GM11168 (cell line): ENCODE results near the gene EFCAB6.
"Not testable (repeated sequence)": the region's sequence is repeated elsewhere in the genome, so short reads cannot be mapped to it uniquely, and the experiment has no call there.

ENCODE experiments used
- in situ Hi-C: fragments of 300-500 bp; cut with MboI; formaldehyde crosslinking; loops from one replicate; pipeline ENCODE4 v1.12.0; 2022; ENCODE audit warnings: low sequenced_read_pairs; ENCODE audit not compliant: unreplicated experiment

The EFCAB6 gene

DNA sequence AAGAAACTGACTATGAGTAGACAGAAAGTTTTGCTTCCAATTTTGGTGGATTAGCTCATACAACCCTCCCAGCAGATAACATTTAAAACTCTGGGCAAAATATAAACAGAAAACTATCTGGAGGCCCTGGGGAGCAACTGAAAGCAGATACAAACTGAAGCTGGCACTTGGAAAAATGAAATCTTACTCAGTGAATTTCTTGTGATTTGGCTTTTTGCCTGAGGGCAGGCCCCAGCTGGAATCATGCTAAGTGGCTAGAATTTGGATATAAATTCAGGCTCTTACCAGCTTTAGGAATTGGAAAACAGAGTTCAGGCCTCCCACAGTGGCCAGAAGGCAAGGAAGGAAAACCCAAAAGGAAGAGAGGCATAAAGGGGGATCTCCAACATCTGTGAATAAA is 85.8 kb downstream of the EFCAB6 start:
- in situ Hi-C loops = no loop called here

DNA sequence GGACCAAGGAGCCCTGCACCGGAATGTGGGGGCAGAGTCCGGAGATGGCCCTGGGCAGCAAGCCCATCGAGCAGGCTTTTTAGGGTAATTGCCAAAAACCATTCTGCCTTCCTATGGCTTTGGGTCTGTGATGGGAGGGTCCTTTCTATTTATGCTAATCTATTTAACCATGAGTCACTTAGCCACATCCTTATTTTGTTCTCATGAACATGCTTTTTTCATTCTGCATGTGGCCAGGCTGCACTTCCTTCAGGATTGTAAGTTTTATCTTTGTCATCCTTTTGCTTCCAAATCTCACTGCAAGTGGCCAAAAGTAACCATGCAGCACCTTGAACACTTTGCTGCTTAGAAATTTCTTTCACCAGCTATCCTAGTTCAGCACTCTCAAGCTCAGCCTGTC is 88.3 kb downstream of the EFCAB6 start:
- in situ Hi-C loops = no loop called here

DNA sequence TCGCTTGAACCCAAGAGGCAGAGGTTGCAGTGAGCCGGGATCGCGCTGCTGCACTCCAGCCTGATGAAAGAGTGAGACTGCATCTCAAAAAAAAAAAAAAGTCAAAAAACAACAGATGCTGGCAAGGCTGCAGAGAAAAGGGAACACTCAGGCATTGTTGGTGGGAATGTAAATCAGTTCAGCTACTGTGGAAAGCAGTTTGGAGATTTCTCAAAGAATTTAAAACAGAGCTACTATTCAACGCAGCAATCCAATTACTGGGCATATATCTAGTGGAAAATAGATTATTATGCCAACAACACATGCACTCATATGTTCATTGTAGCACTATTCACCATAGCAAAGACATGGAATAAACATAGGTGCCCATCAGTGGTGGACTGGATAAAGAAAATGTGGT is 89.7 kb downstream of the EFCAB6 start:
- in situ Hi-C loops = no loop called here

DNA sequence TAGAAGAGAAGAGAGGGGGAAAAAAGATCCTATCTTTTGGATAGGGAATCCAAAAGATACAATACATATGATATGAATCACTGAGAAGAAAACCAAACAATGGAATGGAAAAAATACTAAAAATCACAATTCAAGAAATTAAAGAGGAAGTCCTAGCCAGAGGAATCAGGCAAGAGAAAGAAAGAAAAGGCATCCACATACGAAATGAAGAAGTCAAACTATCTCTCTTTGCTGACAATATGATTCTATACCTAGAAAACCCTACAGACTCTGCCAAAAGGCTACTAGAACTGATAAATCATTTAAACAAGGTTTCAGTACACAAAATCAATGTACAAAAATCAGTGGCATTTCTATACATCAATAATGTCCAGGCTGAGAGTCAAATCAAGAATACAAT is 91.4 kb downstream of the EFCAB6 start:
- in situ Hi-C loops = no loop called here

DNA sequence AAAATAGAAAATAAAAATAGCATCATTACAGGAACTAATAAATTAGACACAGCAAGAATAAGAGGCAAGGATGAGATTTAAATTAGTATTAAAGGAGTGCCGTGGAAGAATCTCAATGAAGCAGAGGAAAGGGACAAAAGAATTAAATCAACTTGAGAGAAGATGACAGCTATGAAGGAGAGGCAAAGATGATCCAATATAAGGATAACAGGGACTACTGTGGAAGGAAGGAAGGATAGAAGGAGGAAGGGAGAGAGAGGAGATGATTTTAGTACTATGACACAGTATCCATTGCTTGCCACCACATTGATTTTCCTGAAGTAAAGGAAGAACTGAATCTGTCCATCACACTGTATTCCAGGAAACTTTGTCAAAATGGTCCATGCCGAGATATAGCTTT is 98.0 kb downstream of the EFCAB6 start:
- in situ Hi-C loops = no loop called here

DNA sequence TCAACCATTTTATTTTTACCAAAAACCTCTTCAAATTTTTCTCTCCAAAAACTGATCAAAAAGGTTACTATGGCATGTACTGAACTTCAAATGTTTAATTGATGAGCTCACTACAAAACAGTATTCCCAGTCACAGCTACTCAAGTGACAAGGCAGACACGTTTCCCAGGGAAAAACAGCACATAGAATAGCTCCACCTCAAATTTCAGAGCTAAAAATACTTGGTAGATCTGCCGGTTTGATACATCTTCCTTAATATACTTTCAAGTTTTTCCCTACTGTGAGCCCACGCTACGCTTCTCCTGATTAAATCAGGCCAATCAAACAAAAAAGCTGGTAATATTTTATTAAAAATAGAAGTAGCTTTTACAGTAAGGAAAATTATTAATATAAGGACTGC is 100.4 kb downstream of the EFCAB6 start:
- in situ Hi-C loops = no loop called here

DNA sequence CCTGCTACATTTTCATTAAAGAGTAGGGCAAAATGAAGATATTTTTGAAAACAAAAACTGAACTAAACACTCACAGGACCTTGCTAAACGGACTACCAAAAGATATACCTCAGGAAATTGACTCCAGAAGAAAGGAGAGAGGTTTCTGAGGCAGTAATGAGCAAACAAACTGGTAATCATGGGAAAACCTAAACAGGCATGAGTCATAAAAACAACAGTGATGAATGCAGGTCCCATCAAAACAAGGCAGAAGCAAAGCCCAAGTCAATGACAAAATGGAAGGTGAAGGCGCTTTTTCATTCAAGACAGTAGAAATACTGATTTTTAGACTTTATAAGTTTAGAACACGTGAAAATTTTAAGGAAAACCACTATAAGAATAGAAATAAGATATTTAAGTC is 104.5 kb downstream of the EFCAB6 start:
- in situ Hi-C loops = no loop called here

DNA sequence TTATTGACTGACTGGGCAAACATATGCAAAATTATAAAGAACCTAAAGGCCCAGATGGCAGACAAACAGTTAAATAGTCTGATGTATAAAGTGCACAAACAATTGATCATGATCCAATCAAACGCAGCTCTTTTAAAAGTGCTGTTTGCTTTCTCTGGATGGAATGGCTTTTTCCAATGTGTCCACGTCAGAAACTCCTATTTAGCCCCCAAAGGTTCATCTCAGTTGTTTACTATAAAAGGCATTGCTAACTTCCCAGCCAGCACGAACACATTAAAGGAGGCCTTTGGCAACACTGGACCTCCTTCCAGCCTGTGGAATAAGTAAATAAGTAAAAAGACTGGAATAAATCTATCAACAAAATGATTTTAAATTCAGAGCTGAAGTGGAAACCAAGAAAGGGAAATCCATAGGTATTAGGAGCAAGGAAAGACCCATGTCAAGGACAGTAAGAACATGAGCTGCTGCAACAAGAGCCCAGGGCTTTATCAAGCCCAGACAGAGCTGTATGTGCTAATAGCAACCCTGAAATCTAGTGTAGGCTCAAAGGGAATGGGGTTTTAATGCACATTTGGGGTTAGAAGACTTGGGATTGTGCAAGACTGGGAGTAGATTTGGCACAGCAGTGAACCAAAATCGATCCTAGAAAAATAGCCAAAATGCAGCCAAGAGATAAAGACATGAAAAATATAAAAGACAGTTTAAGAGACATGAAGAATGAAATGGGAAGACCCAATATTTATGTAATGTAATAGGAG is 105.4 kb downstream of the EFCAB6 start:
- in situ Hi-C loops = no loop called here

DNA sequence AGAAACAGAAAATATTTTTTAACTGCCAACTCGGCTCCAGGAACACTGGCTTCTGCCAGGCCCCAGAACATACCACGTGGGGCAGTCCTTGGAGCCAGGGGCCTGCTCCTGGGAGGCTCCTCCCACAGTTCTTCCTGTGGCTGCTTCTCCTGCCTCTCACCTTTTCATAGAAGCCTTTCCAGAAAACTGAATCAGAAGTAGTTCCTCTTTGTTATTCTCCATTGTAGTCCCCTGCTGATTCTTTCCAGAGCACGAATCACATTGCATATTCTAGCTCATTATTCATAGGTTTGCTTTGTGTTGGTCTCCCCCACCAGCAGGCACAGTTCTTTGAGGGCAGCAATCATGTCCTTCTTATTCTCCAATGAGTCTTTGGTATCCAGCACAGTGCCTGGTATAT is 106.0 kb downstream of the EFCAB6 start:
- in situ Hi-C loops = no loop called here

DNA sequence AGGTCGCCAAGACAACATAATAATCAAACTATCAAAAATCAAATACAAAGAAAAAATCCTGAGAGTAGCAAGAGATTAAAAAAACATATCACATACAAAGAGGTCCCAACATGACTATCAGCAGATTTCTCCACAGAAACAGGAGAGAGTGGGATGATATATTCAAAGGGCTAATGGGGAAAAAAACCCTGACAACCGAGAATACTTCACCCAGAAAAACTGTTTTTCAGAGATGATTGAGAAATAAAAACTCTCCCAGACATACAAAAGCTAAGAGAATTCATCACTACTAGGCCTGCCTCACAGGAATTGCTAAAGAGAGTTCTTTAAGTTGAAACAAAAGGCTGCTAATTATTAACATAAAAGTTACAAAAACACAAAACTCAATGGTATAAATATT is 108.1 kb downstream of the EFCAB6 start:
- in situ Hi-C loops = no loop called here

DNA sequence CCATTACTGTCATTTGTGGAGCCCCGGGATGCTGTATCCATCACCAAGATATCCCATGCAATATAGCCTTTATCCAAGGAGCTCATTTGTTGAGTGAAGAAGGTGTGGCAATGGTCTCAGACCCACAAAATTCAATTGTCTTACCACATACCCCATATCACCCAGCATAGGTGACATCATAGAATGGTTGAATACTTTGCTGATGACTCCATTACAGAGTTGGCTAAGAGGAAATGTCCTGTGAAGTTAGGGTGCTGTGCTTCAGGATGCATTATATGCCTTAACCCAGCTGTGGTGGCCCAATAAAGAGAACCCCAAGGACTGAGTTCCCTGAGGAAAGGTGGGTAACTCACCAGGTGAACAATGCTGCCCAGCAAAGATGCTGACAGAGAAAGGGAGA is 113.7 kb downstream of the EFCAB6 start:
- in situ Hi-C loops = no loop called here

DNA sequence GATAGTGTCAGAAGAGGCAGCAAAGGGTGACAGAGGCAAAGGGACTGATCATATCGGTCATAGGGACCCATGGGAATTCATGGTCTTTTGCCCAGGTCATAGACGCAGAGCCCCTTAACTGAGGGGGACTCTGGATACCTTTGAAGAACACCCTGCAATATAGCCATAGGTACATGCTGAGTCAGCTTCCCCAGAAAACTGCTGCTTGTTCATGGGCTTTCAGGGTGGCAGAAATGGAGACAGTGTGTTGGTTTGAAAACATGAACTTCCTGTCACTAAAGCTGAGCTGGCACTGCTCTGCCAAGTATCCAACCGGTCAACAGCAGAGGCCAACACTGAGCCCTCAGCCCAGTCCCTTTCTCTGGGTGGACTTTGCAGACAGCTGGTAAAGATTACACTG is 114.2 kb downstream of the EFCAB6 start:
- in situ Hi-C loops = no loop called here

DNA sequence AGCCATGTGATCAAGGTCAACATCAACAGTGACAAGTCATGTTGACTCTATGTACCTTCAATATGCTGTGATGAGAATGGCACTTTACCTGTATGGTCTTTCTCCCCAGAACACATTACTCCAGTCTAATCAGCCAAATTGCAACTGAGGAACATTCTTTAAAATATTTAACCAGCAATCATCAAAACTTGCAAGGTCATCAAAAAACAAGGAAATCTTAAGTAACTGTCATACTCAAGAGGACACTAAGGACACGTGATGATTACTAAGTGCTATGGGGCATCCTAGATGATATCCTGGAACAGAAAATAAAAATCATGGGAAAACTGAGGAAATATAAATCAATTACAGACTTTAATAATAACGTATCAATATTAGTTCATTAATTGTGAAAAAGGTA is 118.9 kb downstream of the EFCAB6 start:
- in situ Hi-C loops = no loop called here

DNA sequence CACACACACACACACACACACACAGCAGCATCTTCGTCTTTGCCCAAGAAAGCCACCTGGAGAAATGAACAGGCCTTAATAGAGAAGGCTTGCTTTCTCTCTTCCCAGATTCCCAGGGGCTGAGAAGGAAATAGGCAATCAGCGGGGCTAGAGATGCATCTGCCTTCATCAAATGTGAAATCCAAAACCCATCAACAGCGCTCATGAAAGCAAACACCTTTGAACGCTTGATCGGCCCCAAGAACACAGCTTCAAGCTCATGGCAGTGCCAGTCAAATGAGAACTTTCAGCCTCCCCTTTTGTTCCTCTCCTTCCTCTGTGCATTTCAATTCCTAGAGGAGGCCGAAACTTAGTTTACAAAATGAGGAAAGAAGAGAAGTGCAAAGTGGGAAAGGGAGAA is 122.7 kb downstream of the EFCAB6 start:
- in situ Hi-C loops = no loop called here

DNA sequence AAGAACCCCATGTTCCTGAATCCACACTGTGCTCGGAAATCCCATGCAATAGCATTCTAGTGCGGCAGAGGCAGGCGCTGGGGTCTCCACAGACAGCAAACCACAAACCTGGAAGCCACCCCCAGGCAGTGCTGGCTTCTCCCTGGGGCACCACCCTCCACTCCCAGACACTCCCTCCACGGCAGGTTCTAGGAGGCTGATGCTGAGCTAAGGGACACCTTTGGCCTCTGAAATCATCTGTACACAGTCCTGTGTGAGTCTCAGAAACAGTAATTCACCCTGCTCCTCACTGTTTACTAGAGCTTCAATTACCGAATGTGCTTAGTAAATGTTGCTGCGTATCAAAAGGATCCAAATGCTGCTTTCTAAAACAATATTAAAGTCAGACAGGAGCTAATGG is 129.3 kb downstream of the EFCAB6 start:
- in situ Hi-C loops = no loop called here

DNA sequence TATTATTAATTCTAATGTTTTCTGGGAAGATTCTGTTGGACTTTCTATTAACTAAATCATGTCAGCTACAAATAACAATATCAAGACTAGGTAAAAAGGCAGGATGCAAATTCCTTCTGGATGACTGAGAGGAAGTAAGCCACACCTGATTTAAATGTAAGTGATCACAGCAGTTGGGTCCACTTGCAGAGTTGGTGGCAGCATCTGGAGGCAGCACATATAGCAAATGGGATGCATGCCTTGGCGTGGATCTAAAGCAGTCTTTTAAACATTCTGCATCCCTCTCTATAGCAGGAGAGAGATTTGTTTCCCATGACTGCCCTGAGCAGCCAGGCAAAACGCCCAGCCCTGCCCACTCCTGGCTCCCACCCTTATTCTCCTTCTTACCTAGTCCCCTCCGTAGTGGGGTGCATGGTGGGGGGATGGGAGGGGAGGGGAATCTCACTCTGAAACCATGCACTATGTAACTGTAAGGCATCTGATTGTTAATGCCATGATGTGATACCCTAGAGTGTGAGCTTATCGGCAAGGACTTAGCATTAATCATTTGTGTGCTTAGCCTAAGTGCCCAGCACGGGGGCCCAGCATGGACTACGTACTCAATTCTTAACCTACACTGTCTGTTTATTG is 130.3 kb downstream of the EFCAB6 start:
- in situ Hi-C loops = no loop called here

DNA sequence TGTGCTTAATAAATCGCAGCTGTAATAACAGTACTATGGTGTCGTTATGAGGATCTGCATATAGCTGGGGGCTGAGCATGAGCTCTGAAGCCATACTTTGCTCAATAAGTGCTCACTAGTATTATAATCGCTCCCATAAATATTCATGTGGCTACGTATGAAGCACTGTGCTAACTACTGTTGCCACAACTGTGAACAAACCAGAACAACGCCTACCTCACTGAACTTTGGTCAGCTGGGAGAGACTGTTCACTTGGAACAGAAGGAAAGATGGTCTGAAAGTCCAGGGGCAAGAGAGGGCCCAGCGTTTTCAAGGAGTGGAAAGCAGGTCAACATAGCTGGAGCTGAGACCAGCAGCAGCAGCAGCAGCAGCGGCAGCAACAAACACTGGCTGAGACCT is 141.6 kb downstream of the EFCAB6 start:
- in situ Hi-C loops = no loop called here

DNA sequence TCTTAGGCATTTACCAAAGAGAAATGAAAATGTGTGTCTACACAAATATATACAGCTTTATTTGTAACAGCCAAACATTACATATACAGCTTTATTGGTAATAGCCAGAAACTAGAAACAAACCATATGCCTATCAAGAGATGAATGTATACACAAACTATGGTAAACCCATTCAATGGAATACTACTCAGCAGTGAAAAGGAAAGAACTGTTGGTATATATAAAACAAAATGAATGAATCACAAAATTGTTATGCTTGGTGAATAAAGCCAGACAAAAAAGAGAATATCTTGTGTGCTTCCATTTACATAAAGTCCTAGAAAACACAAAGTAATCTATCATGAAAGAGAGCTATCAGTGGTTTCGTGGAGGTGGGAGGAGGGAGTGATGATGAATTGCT is 142.9 kb downstream of the EFCAB6 start:
- in situ Hi-C loops = no loop called here

DNA sequence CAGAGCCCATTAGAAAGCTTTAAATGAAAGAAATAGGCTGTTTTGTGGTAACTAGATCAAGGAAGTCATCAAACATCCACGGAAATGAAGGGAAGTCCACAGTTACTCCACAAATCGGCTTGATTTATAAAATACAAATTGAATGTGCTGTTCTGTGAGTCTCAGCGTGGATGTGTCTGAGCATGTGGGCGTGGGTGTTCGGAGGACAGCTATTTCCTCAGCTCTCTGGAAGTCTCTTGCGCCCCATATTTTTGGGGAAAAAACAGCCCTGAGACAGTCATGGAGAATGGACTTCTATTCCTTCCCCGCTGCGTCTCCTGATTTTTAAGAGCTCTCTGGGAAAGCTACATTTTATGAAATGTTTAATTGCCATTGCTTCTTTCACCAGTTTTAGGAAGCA is 144.4 kb downstream of the EFCAB6 start:
- in situ Hi-C loops = no loop called here

DNA sequence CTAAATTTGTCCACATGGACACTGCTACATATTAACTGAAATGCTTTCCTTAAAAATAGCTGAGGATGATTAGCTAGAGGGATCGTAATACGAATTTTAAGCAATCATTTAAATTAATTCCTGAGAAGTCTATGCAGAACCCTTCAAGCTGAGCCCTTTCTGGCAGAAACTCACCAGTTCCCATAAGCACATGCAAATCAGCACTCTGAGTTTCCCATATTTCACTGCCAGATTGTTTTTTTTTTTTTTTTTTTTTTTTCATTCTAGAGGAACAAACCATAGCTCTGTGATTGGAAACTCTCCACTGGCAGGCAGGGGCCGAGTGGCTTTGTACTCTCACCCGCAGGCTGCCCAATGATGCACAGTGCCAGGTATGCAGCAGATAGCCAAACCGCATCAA is 145.6 kb downstream of the EFCAB6 start:
- in situ Hi-C loops = no loop called here

DNA sequence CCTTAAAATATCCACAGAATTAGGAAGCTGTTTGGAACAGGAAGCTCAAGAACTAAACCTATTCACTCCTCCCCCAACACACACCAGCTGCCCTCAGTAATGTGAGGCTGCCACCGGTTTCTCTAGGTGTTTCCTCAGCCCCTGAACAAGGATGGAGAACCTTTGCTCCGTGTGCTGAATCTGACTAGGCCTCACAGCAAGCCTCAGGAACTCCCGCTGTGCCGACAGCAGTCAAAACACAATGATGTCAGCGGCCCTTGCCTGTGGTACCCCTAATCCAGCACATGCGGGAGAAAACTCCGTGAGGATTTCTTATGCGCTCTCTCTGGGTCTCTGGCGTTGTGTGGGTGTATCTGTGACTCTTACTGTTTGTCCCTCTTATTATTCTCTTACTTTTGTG is 153.3 kb downstream of the EFCAB6 start:
- in situ Hi-C loops = no loop called here

DNA sequence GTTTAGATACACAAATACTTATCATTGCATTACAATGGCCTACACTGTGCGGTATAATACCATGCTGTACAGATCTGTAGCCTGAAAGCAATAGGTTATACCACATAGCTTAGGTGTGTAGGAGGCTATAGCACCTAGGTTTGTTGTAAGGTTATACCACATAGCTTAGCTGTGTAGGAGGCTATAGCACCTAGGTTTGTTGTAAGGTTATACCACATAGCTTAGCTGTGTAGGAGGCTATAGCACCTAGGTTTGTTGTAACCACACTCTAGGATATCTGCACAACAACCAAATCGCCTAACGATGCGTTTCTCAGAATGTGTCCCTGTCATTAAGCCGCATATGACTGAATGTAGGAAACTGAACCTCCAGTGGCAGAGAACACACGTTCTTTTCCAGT is 155.5 kb downstream of the EFCAB6 start:
- in situ Hi-C loops = not testable (repeated sequence)
